ENCODE data around the gene SSC5D. TPM values are rescaled to one million over a fixed set of nuclear protein-coding genes. Genes with fewer than 3 reads are reported as not detected.
A peak's percentile ranks its signal among the peaks of the same experiment; 100 is the strongest.

Gene SSC5D
- total and polyA plus RNA-seq, 2 of the 4 experiments (the other 2 are of a cell fraction) = 1.4 to 19.1 TPM

- Histone ChIP-seq H4K5ac (ENCODE audit: low read depth, low read length) (peak overlapping the region; percentile 76), H3K56ac (ENCODE audit: extremely low read depth, insufficient read depth, low read length) (no peak overlapping the region), H3K4me2 (ENCODE audit: low read depth, low read length) (0 out of 2 replicates have a peak overlapping the region, but pooled peaks have one; percentile 21), H2BK120ac (ENCODE audit: low read depth, low read length) (peak overlapping the region; percentile 80), H3K36me3 (ENCODE audit: control insufficient read depth, insufficient read depth, low read length) (no peaks in the 10 kb centered on the region), H2AK5ac (ENCODE audit: low read depth, low read length) (peak overlapping the region; percentile 93), H3K27ac (ENCODE audit: insufficient read depth, low read length) (peak overlapping the region; percentile 48; the same call in 1 of the 2 replicates), H3K4me3 (ENCODE audit: insufficient read depth, low read depth, low read length) (no peak overlapping the region), H2AFZ (replicated peaks; ENCODE audit: low read length, poor library complexity) (peak overlapping the region; percentile 82), H3K27me3 (ENCODE audit: control insufficient read depth, insufficient read depth, low read length) (no peaks in the 10 kb centered on the region), H3K9me3 (ENCODE audit: control insufficient read depth, insufficient read depth, low read length) (no peaks in the 10 kb centered on the region; the same call in 1 of the 2 replicates), H4K20me1 (ENCODE audit: insufficient read depth, low read length) (no peaks in the 10 kb centered on the region), H3K79me1 (ENCODE audit: low read depth in 1 of 2, low read length in 2 of 2) (no peaks in the 10 kb centered on the region), H3K9ac (ENCODE audit: low read depth, low read length) (no peak overlapping the region), H4K91ac (ENCODE audit: insufficient read depth, low read depth, low read length) (peak overlapping the region; percentile 70), H2AK9ac (replicated peaks; ENCODE audit: low read depth, low read length, poor library complexity) (peak overlapping the region; percentile 67), H3K4ac (ENCODE audit: low read depth, low read length) (peak overlapping the region; percentile 76), H3K18ac (ENCODE audit: low read depth, low read length) (peak overlapping the region; percentile 43), H2BK20ac (ENCODE audit: low read depth, low read length) (peak overlapping the region; percentile 83), H2BK15ac (ENCODE audit: low read depth, low read length) (peak overlapping the region; percentile 96; the same call in 2 of the 3 replicates), H3K23ac (ENCODE audit: low read depth, low read length) (peak overlapping the region; percentile 72; the same call in 1 of the 2 replicates), H2BK5ac (ENCODE audit: low read depth, low read length, poor library complexity, severe bottlenecking) (peak overlapping the region; percentile 80), H4K8ac (ENCODE audit: low read depth in 2 of 2, low read length in 2 of 2) (peak overlapping the region; percentile 15 to 47), H3K9me1 (ENCODE audit: insufficient read depth, low read length) (peaks cover 9% of the 10 kb centered on the region; the same call in 1 of the 2 replicates), H3K4me1 (ENCODE audit: control insufficient read depth, insufficient read depth, low read length) (peaks cover 26% of the 10 kb centered on the region), H3K14ac (replicated peaks; ENCODE audit: low read depth, low read length) (peak overlapping the region; percentile 85)
- ATAC-seq (ENCODE audit: low read depth) = peak; percentile 12
- in situ Hi-C loops (cut with MboI; ENCODE audit: low sequenced_read_pairs) (no loop called here), intact Hi-C loops (cut with micrococcal nuclease) (no loop called here), dilution Hi-C loops (cut with HindIII; ENCODE audit: low sequenced_read_pairs, unreplicated experiment) (no loop called here)
- DNase-seq = peak; percentile 84
- CTCF ChIA-PET = interaction anchor here (1.2 kb wide), 1 partner anchor 30 kb away, joined by 3 read pairs; no protein-coding TSS in a partner anchor
- POLR2A ChIA-PET (ENCODE audit: unreplicated experiment) = no interaction called here
- TF ChIP-seq FOS (IDR thresholded peaks at IDR 0.05; ENCODE audit: low read depth, low read length) = peak; percentile 54; the same call in 1 of the 2 replicates
- 0 out of 2 replicates have a peak, but pooled peaks have one; percentile 3 for TF ChIP-seq RAD21 (IDR thresholded peaks at IDR 0.05; ENCODE audit: low read length)
- no peak for TF ChIP-seq NFE2L2 (IDR thresholded peaks at IDR 0.05; ENCODE audit: low read depth, low read length)
- peak; percentile 36 for TF ChIP-seq RCOR1 (IDR thresholded peaks at IDR 0.05; ENCODE audit: insufficient replicate concordance, low read length)
- no peak for TF ChIP-seq ELK1 (IDR thresholded peaks at IDR 0.05; ENCODE audit: borderline replicate concordance, low read depth, low read length)
- TF ChIP-seq CEBPB (IDR thresholded peaks at IDR 0.05; ENCODE audit: low read depth, low read length) = no peak
- no TSS peak for BruUV-seq (replicated peaks)
- 48% methylated on average over 3 of the region's 17 CpGs; no CpG with 5 or more reads in 1 of the 2 experiments for WGBS, 2 experiments (ENCODE audit: extremely low coverage in 2 of 2, insufficient read length in 1 of 2)
Measured at GRCh38 chr19:55546822-55547614, 58.8 kb downstream of the SSC5D start.

Data from IMR-90 (cell line).